Stomach (tissue), 4 donors: ENCODE measurements around the gene RPRD2.

Experiments
- CTCF ChIP-seq, 7 experiments: fragments of 450-650 bp in 4 of 7; fragments of 200-600 bp in 3 of 7; sonication (generic) in 3 of 7; IDR thresholded peaks; one replicate each; pipeline ENCODE4 v1.5.1; 2016 to 2019; ENCODE audit warnings: antibody characterized with exemption in 7 of 7, control low read depth in 2 of 7, mild to moderate bottlenecking in 1 of 7
- POLR2A ChIP-seq, 4 donors: fragments of 450-650 bp; IDR thresholded peaks; one replicate each; pipeline ENCODE4 v1.6.1; 2016; ENCODE audit warnings: antibody characterized with exemption in 4 of 4, control low read depth in 2 of 4, mild to moderate bottlenecking in 1 of 4, moderate library complexity in 1 of 4
- POLR2AphosphoS5 ChIP-seq, 3 donors: sonication (generic); formaldehyde crosslinking; IDR thresholded peaks; one replicate each; pipeline ENCODE4 v1.6.1; 2016; ENCODE audit warnings: antibody characterized with exemption in 3 of 3

- TF ChIP-seq POLR2AphosphoS5 (IDR thresholded peaks at IDR 0.05), result no peak
- TF ChIP-seq CTCF (IDR thresholded peaks at IDR 0.05), result no peak
- TF ChIP-seq POLR2A (IDR thresholded peaks at IDR 0.05), result no peak
These were observed 116.0 kb downstream of the RPRD2 start for GRCh38 chr1:150479927-150480352.
